H1 (cell line): Measurements from ENCODE around the gene MAPK13. TPM values are rescaled to one million over a fixed set of nuclear protein-coding genes. Genes with fewer than 3 reads are reported as not detected.

ENCODE experiments used
- CREB1 ChIP-seq: IDR thresholded peaks from 2 replicates; pipeline ENCODE4 v1.6.1; 2012; ENCODE audit warnings: inconsistent platforms
- RNF2 ChIP-seq: fragments of 200-900, 300-1000 bp; sonication (generic); IDR thresholded peaks from 2 replicates; pipeline ENCODE4 v1.7.1; 2016; ENCODE audit warnings: borderline replicate concordance, low read depth, mild to moderate bottlenecking, antibody characterized with exemption, low read length; ENCODE audit not compliant: poor library complexity, severe bottlenecking; ENCODE audit errors: missing control alignments
- SAP30 ChIP-seq: fragments of 300-600 bp; sonication (generic); IDR thresholded peaks from 2 replicates; pipeline ENCODE4 v1.7.1; 2012; ENCODE audit warnings: low read length, moderate library complexity, mild to moderate bottlenecking, inconsistent platforms; ENCODE audit not compliant: insufficient read depth, insufficient replicate concordance
- polyA plus RNA-seq, 7 experiments: library from polyadenylated mRNA; depleted of rRNA in 3 of 7; stranded (reverse) in 5 of 7; unstranded in 2 of 7; fragments of >200 nt in 5 of 7; fragments of 200-250 nt in 2 of 7; gene quantifications; 1 replicate in 5 of 7; 2 replicates in 1 of 7; 4 replicates in 1 of 7; pipeline versions ENCODE4 v1.2.1 to v1.2.3, GENCODE V29; 2011 to 2013; ENCODE audit warnings: missing spikeins in 2 of 7, mixed read lengths in 2 of 7
- total RNA-seq: library from RNA; stranded (reverse); fragmentation: NEBNext Ultra II Directional; extraction: Animal tissue kit (Norgen Biotek cat#: 25700); gene quantifications from 2 replicates; pipeline ENCODE4 v1.2.1, GENCODE V29; 2021
- TF ChIP-seq, protein P1 (sequence below): fragments of 300-600 bp; sonication (generic); IDR thresholded peaks from 2 replicates; pipeline ENCODE4 v1.7.1; 2012; ENCODE audit warnings: low read length, moderate library complexity, mild to moderate bottlenecking, inconsistent platforms; ENCODE audit not compliant: insufficient replicate concordance
- TF ChIP-seq, protein P2 (sequence below): IDR thresholded peaks from 2 replicates; pipeline ENCODE4 v1.6.1; 2012; ENCODE audit warnings: inconsistent platforms

Gene MAPK13
- total and polyA plus RNA-seq, 2 of the 8 experiments (the other 6 are each of a cell fraction or from before 2014, with no cell fraction given) = 10.1 to 14.1 TPM

DNA sequence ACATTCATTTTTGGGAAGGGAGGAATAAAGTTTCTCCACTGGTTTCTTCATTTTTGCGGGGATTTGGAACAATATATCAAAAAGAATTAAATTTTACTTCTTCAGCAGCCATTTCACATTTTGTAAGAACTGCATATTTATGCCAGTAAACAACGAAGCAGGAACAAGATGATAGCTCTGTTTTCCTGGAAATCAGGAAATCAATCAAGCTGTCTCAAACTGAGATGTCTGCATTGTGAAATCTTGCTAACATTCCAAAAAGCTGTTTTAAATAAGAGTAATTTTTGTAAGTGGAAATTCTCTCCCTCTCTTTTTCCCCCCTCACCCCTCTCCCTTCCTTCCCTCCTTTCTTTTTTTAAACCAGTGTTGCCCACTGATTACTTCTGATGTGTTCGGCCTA, 20.0 kb downstream of the MAPK13 start (continued):
- no peak for TF ChIP-seq SAP30
- TF ChIP-seq, protein P1, sequence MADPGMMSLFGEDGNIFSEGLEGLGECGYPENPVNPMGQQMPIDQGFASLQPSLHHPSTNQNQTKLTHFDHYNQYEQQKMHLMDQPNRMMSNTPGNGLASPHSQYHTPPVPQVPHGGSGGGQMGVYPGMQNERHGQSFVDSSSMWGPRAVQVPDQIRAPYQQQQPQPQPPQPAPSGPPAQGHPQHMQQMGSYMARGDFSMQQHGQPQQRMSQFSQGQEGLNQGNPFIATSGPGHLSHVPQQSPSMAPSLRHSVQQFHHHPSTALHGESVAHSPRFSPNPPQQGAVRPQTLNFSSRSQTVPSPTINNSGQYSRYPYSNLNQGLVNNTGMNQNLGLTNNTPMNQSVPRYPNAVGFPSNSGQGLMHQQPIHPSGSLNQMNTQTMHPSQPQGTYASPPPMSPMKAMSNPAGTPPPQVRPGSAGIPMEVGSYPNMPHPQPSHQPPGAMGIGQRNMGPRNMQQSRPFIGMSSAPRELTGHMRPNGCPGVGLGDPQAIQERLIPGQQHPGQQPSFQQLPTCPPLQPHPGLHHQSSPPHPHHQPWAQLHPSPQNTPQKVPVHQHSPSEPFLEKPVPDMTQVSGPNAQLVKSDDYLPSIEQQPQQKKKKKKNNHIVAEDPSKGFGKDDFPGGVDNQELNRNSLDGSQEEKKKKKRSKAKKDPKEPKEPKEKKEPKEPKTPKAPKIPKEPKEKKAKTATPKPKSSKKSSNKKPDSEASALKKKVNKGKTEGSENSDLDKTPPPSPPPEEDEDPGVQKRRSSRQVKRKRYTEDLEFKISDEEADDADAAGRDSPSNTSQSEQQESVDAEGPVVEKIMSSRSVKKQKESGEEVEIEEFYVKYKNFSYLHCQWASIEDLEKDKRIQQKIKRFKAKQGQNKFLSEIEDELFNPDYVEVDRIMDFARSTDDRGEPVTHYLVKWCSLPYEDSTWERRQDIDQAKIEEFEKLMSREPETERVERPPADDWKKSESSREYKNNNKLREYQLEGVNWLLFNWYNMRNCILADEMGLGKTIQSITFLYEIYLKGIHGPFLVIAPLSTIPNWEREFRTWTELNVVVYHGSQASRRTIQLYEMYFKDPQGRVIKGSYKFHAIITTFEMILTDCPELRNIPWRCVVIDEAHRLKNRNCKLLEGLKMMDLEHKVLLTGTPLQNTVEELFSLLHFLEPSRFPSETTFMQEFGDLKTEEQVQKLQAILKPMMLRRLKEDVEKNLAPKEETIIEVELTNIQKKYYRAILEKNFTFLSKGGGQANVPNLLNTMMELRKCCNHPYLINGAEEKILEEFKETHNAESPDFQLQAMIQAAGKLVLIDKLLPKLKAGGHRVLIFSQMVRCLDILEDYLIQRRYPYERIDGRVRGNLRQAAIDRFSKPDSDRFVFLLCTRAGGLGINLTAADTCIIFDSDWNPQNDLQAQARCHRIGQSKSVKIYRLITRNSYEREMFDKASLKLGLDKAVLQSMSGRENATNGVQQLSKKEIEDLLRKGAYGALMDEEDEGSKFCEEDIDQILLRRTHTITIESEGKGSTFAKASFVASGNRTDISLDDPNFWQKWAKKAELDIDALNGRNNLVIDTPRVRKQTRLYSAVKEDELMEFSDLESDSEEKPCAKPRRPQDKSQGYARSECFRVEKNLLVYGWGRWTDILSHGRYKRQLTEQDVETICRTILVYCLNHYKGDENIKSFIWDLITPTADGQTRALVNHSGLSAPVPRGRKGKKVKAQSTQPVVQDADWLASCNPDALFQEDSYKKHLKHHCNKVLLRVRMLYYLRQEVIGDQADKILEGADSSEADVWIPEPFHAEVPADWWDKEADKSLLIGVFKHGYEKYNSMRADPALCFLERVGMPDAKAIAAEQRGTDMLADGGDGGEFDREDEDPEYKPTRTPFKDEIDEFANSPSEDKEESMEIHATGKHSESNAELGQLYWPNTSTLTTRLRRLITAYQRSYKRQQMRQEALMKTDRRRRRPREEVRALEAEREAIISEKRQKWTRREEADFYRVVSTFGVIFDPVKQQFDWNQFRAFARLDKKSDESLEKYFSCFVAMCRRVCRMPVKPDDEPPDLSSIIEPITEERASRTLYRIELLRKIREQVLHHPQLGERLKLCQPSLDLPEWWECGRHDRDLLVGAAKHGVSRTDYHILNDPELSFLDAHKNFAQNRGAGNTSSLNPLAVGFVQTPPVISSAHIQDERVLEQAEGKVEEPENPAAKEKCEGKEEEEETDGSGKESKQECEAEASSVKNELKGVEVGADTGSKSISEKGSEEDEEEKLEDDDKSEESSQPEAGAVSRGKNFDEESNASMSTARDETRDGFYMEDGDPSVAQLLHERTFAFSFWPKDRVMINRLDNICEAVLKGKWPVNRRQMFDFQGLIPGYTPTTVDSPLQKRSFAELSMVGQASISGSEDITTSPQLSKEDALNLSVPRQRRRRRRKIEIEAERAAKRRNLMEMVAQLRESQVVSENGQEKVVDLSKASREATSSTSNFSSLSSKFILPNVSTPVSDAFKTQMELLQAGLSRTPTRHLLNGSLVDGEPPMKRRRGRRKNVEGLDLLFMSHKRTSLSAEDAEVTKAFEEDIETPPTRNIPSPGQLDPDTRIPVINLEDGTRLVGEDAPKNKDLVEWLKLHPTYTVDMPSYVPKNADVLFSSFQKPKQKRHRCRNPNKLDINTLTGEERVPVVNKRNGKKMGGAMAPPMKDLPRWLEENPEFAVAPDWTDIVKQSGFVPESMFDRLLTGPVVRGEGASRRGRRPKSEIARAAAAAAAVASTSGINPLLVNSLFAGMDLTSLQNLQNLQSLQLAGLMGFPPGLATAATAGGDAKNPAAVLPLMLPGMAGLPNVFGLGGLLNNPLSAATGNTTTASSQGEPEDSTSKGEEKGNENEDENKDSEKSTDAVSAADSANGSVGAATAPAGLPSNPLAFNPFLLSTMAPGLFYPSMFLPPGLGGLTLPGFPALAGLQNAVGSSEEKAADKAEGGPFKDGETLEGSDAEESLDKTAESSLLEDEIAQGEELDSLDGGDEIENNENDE = no peak
- TF ChIP-seq RNF2 = no peak
- TF ChIP-seq CREB1 = no peak
- TF ChIP-seq, protein P2, sequence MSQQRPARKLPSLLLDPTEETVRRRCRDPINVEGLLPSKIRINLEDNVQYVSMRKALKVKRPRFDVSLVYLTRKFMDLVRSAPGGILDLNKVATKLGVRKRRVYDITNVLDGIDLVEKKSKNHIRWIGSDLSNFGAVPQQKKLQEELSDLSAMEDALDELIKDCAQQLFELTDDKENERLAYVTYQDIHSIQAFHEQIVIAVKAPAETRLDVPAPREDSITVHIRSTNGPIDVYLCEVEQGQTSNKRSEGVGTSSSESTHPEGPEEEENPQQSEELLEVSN = no peak
